ENCODE results near the gene PHOSPHO2.

- TF ChIP-seq POLR2A (IDR thresholded peaks at IDR 0.05) (no peak), CTCF (IDR thresholded peaks at IDR 0.05) (no peak), POLR2AphosphoS5 (IDR thresholded peaks at IDR 0.05) (no peak)
Measured at GRCh38 chr2:169721016-169721415, 26.7 kb downstream of the PHOSPHO2 start.

Data from suprapubic skin (tissue), 4 donors.